ENCODE measurements around the gene EEFSEC. TPM values are rescaled to one million over a fixed set of nuclear protein-coding genes. Genes with fewer than 3 reads are reported as not detected.

EEFSEC gene
- total and polyA plus RNA-seq, 2 experiments from 2014 or later, result 10.1 to 16.2 TPM

GRCh38 chr3:128425846-128426127 is 272.5 kb downstream of the EEFSEC start (continued):
- no peak for TF ChIP-seq ZNF462 (CRISPR knock-in tag; IDR thresholded peaks at IDR 0.05)
- TF ChIP-seq CREB1 (CRISPR knock-in tag; IDR thresholded peaks at IDR 0.05; ENCODE audit: low read depth), result no peak
- no peak for TF ChIP-seq STAT1 (IDR thresholded peaks at IDR 0.05; ENCODE audit: unreplicated experiment)
- no peak for TF ChIP-seq ETS1 (IDR thresholded peaks at IDR 0.05)

GRCh38 chr3:128426128-128426921 is 273.0 kb downstream of the EEFSEC start:
- Histone ChIP-seq H3K4me3 (peak overlapping the region; percentile 51), H2AFZ (peak overlapping the region; percentile 56; the same call in 1 of the 2 replicates), H3F3A (replicated peaks; ENCODE audit: low read depth) (0 out of 2 replicates have a peak, but pooled peaks cover 2% of the 10 kb centered on the region), H3K4me1 (ENCODE audit: insufficient read depth) (peaks cover 8% of the 10 kb centered on the region), H4K20me1 (replicated peaks; ENCODE audit: insufficient read depth) (no peaks in the 10 kb centered on the region), H3K27me3 (ENCODE audit: insufficient read depth) (peaks cover 55% of the 10 kb centered on the region), H3K36me3 (ENCODE audit: insufficient read depth) (no peaks in the 10 kb centered on the region), H3K79me2 (replicated peaks; ENCODE audit: insufficient read depth) (no peaks in the 10 kb centered on the region), H3K9me2 (ENCODE audit: insufficient read depth) (no peaks in the 10 kb centered on the region), H3K27ac (ENCODE audit: low read depth) (no peak overlapping the region), H3K4me2 (peak overlapping the region; percentile 81)
- no peaks in the 10 kb centered on the region for H3K9me3 Mint-ChIP-seq
- H3K36me3 Mint-ChIP-seq (ENCODE audit: low read depth), result no peaks in the 10 kb centered on the region
- H3K4me1 Mint-ChIP-seq, result peaks cover 27% of the 10 kb centered on the region
- H3K4me3 Mint-ChIP-seq, result no peak overlapping the region
- H3K27me3 Mint-ChIP-seq (ENCODE audit: insufficient read depth, low read depth, poor library complexity), result peaks cover 54% of the 10 kb centered on the region
- H3K27ac Mint-ChIP-seq, result no peak overlapping the region
- TF ChIP-seq CTCF (conservative IDR thresholded peaks at IDR 0.05; ENCODE audit: low read depth in 2 of 2) (peak; percentile 46 to 85), JUNB (IDR thresholded peaks at IDR 0.05; ENCODE audit: unreplicated experiment) (no peak)
- ATAC-seq (peak; percentile 83), DNase-seq (ENCODE audit: low spot score) (peak; percentile 78)
